ENCODE results near the gene NDEL1.

DNA sequence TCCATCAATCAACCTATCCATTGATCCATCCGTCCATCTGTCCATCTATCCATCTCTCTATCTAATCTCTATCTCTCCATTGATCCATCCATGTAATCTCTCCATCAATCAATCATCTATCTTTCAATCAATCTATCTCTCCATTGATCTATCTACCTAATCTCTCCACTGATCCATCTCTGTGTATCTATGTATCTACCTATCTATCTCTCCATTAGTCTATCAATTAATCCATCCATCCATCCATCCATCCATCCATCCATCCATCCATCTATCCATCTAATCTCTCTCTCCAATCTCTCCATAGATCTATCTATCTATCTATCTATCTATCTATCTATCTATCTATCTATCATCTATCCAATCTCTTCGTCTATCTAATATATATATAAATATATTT lies 34.6 kb upstream of the NDEL1 start:
- TF ChIP-seq, protein P1, sequence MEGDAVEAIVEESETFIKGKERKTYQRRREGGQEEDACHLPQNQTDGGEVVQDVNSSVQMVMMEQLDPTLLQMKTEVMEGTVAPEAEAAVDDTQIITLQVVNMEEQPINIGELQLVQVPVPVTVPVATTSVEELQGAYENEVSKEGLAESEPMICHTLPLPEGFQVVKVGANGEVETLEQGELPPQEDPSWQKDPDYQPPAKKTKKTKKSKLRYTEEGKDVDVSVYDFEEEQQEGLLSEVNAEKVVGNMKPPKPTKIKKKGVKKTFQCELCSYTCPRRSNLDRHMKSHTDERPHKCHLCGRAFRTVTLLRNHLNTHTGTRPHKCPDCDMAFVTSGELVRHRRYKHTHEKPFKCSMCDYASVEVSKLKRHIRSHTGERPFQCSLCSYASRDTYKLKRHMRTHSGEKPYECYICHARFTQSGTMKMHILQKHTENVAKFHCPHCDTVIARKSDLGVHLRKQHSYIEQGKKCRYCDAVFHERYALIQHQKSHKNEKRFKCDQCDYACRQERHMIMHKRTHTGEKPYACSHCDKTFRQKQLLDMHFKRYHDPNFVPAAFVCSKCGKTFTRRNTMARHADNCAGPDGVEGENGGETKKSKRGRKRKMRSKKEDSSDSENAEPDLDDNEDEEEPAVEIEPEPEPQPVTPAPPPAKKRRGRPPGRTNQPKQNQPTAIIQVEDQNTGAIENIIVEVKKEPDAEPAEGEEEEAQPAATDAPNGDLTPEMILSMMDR (IDR thresholded peaks at IDR 0.05; ENCODE audit: low read depth, low read length, poor library complexity, severe bottlenecking) = no peak
- no peak for TF ChIP-seq EZH2phosphoT487 (IDR thresholded peaks at IDR 0.05; ENCODE audit: borderline replicate concordance, low read length)

Measured in DOHH2 (cell line).